Measurements from ENCODE around the gene EFEMP2. TPM values are rescaled to one million over a fixed set of nuclear protein-coding genes. Genes with fewer than 3 reads are reported as not detected.

The EFEMP2 gene
- total RNA-seq, 1 experiment from 2014 or later: 23.7 TPM

DNA sequence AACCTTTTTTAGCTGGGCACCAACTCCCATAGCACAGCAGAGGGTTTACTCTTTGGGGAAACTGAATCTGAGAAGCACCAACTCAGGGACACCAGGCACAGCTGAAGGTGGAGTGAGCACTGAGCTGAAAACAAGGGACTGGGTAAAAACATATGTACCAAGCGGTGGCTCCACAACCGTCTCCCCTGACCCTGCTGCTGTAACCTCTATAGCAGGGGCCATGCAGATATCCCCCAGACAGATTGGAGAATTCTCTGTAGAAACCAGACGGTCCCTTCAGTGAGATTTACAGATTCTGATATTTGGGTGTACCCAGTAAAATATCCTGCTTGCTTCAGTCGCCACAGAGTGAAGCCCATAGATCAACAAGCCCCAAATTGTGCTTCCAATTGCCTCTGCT is 43.1 kb downstream of the EFEMP2 start:
- BruUV-seq (replicated peaks): no TSS peak
- POLR2A ChIA-PET: no interaction called here
- DNase-seq (ENCODE audit: low read depth, low spot score) (no peak), ATAC-seq (no peak)
- intact Hi-C loops (cut with micrococcal nuclease; ENCODE audit: unreplicated experiment) (no loop called here), in situ Hi-C loops (cut with HindIII; ENCODE audit: low pct_unique_long_range_greater_than_20kb, low sequenced_read_pairs) (no loop called here)
- Histone ChIP-seq H3K4me3 (ENCODE audit: low read depth in 2 of 2, low read length in 2 of 2) (no peak overlapping the region), H3K27me3 (ENCODE audit: control insufficient read depth, insufficient read depth, low read length) (peaks cover 6% of the 10 kb centered on the region; the same call in 1 of the 2 replicates), H3K36me3 (ENCODE audit: control insufficient read depth, insufficient read depth, low read length) (no peaks in the 10 kb centered on the region), H3K27ac (ENCODE audit: low read length) (no peak overlapping the region), H3K4me1 (ENCODE audit: control insufficient read depth, insufficient read depth, low read length) (no peaks in the 10 kb centered on the region), H3K9me3 (ENCODE audit: control insufficient read depth, insufficient read depth, low read depth, low read length) (no peaks in the 10 kb centered on the region)
- TF ChIP-seq TCF7L2 (IDR thresholded peaks at IDR 0.05; ENCODE audit: low read depth, low read length) (no peak), POLR2AphosphoS5 (IDR thresholded peaks at IDR 0.05; ENCODE audit: low read depth, low read length) (no peak), SIN3A (IDR thresholded peaks at IDR 0.05; ENCODE audit: borderline replicate concordance, insufficient read depth, low read depth, low read length) (no peak)
- TF ChIP-seq, protein P1, sequence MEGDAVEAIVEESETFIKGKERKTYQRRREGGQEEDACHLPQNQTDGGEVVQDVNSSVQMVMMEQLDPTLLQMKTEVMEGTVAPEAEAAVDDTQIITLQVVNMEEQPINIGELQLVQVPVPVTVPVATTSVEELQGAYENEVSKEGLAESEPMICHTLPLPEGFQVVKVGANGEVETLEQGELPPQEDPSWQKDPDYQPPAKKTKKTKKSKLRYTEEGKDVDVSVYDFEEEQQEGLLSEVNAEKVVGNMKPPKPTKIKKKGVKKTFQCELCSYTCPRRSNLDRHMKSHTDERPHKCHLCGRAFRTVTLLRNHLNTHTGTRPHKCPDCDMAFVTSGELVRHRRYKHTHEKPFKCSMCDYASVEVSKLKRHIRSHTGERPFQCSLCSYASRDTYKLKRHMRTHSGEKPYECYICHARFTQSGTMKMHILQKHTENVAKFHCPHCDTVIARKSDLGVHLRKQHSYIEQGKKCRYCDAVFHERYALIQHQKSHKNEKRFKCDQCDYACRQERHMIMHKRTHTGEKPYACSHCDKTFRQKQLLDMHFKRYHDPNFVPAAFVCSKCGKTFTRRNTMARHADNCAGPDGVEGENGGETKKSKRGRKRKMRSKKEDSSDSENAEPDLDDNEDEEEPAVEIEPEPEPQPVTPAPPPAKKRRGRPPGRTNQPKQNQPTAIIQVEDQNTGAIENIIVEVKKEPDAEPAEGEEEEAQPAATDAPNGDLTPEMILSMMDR (IDR thresholded peaks at IDR 0.05): no peak
- CTCF ChIA-PET: interaction anchor here (0.5 kb wide), 1 partner anchor 500 kb away, joined by 3 read pairs; no protein-coding TSS in a partner anchor

DNA sequence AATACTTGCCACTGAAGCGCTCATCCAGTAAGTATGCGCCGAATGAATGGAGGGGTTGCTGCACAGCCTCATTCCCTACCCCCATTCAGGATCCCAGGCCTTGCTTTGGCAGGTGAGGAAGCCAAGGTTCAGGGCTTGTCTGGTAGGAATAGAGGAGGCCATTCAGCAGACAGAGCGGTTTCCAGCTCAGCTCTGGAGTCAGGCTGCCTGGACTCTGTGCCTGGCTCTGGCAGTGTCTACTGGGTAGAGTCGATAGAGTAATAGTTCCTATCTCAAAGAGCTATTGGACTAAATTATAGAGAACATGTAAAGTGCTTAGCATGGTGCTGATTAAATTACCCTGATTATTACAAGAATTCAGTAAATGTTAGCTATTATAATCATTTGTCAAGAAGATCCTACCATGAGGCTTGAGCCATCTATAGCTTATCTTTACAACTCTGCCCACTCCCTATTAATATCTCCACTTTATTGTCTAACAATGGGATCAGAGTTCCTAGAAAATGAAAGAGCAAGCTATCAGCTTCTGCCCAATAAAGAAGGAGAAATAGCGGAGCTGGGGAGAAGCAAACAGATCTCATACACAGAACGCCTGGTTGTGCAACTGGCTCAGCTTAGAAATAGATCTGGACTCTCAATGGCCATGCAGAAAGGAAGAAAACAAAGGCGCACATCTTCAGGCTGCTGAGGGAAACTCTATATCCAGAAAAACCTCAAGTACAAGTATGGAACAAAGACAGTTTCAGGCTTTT is 45.4 kb downstream of the EFEMP2 start:
- intact Hi-C loops (cut with micrococcal nuclease; ENCODE audit: unreplicated experiment) (no loop called here), in situ Hi-C loops (cut with HindIII; ENCODE audit: low pct_unique_long_range_greater_than_20kb, low sequenced_read_pairs) (no loop called here)
- H3K4me3 ChIP-seq (ENCODE audit: low read depth in 2 of 2, low read length in 2 of 2): no peak overlapping the region
- H3K4me1 ChIP-seq (ENCODE audit: control insufficient read depth, insufficient read depth, low read length): no peaks in the 10 kb centered on the region
- ATAC-seq: no peak
- ChIA-PET POLR2A (interaction anchor here (0.6 to 0.9 kb wide), 5 partner anchors 18 to 525 kb away, joined by 3 to 13 read pairs (median 7); no protein-coding TSS in a partner anchor), CTCF (interaction anchor here (0.5 to 0.6 kb wide), 3 partner anchors 75 to 164 kb away, joined by 3 to 7 read pairs (median 6); no protein-coding TSS in a partner anchor)
- no peak overlapping the region for H3K27ac ChIP-seq (ENCODE audit: low read length)
- no peak for DNase-seq (ENCODE audit: low read depth, low spot score)
- peaks cover 6% of the 10 kb centered on the region; the same call in 1 of the 2 replicates for H3K27me3 ChIP-seq (ENCODE audit: control insufficient read depth, insufficient read depth, low read length)
- no peaks in the 10 kb centered on the region for H3K9me3 ChIP-seq (ENCODE audit: control insufficient read depth, insufficient read depth, low read depth, low read length)
- TF ChIP-seq, protein P2, sequence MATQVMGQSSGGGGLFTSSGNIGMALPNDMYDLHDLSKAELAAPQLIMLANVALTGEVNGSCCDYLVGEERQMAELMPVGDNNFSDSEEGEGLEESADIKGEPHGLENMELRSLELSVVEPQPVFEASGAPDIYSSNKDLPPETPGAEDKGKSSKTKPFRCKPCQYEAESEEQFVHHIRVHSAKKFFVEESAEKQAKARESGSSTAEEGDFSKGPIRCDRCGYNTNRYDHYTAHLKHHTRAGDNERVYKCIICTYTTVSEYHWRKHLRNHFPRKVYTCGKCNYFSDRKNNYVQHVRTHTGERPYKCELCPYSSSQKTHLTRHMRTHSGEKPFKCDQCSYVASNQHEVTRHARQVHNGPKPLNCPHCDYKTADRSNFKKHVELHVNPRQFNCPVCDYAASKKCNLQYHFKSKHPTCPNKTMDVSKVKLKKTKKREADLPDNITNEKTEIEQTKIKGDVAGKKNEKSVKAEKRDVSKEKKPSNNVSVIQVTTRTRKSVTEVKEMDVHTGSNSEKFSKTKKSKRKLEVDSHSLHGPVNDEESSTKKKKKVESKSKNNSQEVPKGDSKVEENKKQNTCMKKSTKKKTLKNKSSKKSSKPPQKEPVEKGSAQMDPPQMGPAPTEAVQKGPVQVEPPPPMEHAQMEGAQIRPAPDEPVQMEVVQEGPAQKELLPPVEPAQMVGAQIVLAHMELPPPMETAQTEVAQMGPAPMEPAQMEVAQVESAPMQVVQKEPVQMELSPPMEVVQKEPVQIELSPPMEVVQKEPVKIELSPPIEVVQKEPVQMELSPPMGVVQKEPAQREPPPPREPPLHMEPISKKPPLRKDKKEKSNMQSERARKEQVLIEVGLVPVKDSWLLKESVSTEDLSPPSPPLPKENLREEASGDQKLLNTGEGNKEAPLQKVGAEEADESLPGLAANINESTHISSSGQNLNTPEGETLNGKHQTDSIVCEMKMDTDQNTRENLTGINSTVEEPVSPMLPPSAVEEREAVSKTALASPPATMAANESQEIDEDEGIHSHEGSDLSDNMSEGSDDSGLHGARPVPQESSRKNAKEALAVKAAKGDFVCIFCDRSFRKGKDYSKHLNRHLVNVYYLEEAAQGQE (IDR thresholded peaks at IDR 0.05; ENCODE audit: insufficient read depth in 1 of 2, low read depth in 2 of 2, low read length in 1 of 2): no peak
- TF ChIP-seq, protein P1 (IDR thresholded peaks at IDR 0.05): no peak
- no TSS peak for BruUV-seq (replicated peaks)
- H3K36me3 ChIP-seq (ENCODE audit: control insufficient read depth, insufficient read depth, low read length): no peaks in the 10 kb centered on the region

Data from Panc1 (cell line).